ENCODE results near the gene LRRC8A.

Gene LRRC8A

GRCh38 chr9:128908372-128908771, 26.4 kb downstream of the LRRC8A start:
- TF ChIP-seq, protein P1, sequence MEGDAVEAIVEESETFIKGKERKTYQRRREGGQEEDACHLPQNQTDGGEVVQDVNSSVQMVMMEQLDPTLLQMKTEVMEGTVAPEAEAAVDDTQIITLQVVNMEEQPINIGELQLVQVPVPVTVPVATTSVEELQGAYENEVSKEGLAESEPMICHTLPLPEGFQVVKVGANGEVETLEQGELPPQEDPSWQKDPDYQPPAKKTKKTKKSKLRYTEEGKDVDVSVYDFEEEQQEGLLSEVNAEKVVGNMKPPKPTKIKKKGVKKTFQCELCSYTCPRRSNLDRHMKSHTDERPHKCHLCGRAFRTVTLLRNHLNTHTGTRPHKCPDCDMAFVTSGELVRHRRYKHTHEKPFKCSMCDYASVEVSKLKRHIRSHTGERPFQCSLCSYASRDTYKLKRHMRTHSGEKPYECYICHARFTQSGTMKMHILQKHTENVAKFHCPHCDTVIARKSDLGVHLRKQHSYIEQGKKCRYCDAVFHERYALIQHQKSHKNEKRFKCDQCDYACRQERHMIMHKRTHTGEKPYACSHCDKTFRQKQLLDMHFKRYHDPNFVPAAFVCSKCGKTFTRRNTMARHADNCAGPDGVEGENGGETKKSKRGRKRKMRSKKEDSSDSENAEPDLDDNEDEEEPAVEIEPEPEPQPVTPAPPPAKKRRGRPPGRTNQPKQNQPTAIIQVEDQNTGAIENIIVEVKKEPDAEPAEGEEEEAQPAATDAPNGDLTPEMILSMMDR (IDR thresholded peaks at IDR 0.05; ENCODE audit: unreplicated experiment in 3 of 3): no peak
- Mint-ChIP-seq H3K27me3 (ENCODE audit: low read depth) (no peaks in the 10 kb centered on the region), H3K4me3 (no peak overlapping the region), H3K9me3 (no peaks in the 10 kb centered on the region), H3K36me3 (ENCODE audit: low read depth) (peaks cover 41% of the 10 kb centered on the region), H3K4me1 (peaks cover 18% of the 10 kb centered on the region), H3K27ac (no peak overlapping the region)

DNA sequence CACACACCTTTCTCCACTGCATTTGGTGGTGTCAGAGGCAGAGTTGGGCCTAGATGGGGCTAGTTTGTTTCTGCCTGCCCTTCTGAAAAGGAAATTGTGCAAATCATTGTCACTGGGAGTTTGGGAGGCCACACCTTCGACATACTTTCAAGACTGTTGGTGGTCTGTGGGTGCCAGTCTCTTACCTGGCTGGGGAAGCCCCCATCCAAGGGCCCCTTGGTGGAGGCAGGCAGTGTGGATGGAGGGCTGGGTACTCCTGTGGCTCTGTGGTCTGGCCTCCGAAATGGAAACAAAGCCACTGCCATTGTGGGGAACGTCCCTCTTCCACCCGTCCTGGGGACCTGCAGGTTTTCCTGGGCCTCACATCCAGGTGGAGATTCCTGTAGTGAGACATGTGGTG, 27.9 kb downstream of the LRRC8A start:
- Mint-ChIP-seq H3K9me3 (no peaks in the 10 kb centered on the region), H3K4me3 (no peak overlapping the region), H3K27ac (peak overlapping the region in 1 of 3 experiments; percentile 54), H3K4me1 (peaks cover 18% of the 10 kb centered on the region), H3K27me3 (ENCODE audit: low read depth) (no peaks in the 10 kb centered on the region), H3K36me3 (ENCODE audit: low read depth) (peaks cover 41% of the 10 kb centered on the region)
- TF ChIP-seq, protein P1 (IDR thresholded peaks at IDR 0.05; ENCODE audit: unreplicated experiment in 3 of 3): no peak

GRCh38 chr9:128910906-128911305, 29.0 kb downstream of the LRRC8A start:
- peak overlapping the region in 2 of 3 experiments; percentile 14 to 75 for H3K27ac Mint-ChIP-seq
- TF ChIP-seq, protein P1 (IDR thresholded peaks at IDR 0.05; ENCODE audit: unreplicated experiment in 3 of 3): no peak
- H3K27me3 Mint-ChIP-seq (ENCODE audit: low read depth): no peaks in the 10 kb centered on the region
- no peaks in the 10 kb centered on the region for H3K9me3 Mint-ChIP-seq
- peaks cover 22% of the 10 kb centered on the region for H3K4me1 Mint-ChIP-seq
- no peak overlapping the region for H3K4me3 Mint-ChIP-seq
- peaks cover 45% of the 10 kb centered on the region for H3K36me3 Mint-ChIP-seq (ENCODE audit: low read depth)

GRCh38 chr9:128911529-128912035, 29.6 kb downstream of the LRRC8A start:
- Mint-ChIP-seq H3K36me3 (ENCODE audit: low read depth) (peaks cover 48% of the 10 kb centered on the region), H3K4me1 (peaks cover 25% of the 10 kb centered on the region), H3K4me3 (no peak overlapping the region), H3K9me3 (no peaks in the 10 kb centered on the region), H3K27ac (peak overlapping the region in 2 of 3 experiments; percentile 20 to 75), H3K27me3 (ENCODE audit: low read depth) (no peaks in the 10 kb centered on the region)
- TF ChIP-seq, protein P1 (IDR thresholded peaks at IDR 0.05; ENCODE audit: unreplicated experiment in 3 of 3): no peak

DNA sequence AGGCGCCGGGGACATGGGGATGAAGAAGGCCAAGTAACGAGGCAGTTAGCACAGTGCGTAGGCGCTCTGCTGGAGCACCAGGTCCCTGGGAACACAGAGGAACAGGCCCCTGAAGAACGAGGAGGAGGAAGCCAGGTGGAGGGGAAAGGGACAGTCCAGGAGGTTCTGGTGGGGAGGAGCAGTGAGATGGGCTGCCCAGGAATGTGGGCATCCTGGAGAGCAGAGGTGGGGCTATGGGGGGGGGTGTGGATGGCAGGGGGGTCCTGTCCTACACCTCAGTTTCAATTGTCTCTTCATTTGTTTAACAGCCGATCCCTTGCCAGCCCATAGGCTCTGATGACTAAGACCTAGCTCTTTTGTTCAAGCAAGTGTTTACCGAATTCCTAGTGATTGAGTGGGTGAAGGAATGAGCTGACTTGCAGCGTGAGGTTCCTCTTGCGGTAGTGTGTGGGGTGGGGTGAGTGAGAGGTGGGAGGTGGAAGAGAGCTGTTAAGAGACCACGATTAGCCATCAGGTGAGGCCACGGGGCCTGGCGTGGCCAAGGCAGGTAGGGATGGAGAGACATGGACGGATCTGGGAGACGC, 30.4 kb downstream of the LRRC8A start:
- Mint-ChIP-seq H3K4me1 (peaks cover 33% of the 10 kb centered on the region), H3K36me3 (ENCODE audit: low read depth) (peaks cover 52% of the 10 kb centered on the region), H3K9me3 (no peaks in the 10 kb centered on the region), H3K27me3 (ENCODE audit: low read depth) (no peaks in the 10 kb centered on the region), H3K27ac (peak overlapping the region; percentile 20 to 75 (median 63)), H3K4me3 (no peak overlapping the region)
- TF ChIP-seq, protein P1 (IDR thresholded peaks at IDR 0.05; ENCODE audit: unreplicated experiment in 3 of 3): no peak
